ENCODE measurements around the gene TMTC4.

Gene TMTC4

DNA sequence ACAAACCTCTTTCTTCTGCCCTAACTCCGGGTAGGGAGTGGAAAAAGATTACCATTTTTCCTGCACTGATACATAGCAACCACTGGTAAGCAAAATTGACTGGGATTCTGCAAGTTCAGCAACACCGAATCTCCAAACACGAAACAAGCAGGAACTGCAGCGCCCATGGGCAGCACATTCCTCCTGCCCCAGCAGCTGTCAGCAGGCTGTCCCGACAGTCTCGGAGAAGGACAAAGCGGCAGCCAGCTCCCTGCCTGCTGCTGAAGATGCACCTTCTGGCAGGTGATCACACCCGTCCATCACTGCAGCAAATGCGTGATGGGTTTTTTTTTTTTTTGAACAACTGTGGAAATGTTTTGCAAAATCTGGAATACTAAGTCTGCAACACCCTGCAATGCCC is 6.7 kb downstream of the TMTC4 start:
- DNase-seq (ENCODE audit: low spot score): no peak

DNA sequence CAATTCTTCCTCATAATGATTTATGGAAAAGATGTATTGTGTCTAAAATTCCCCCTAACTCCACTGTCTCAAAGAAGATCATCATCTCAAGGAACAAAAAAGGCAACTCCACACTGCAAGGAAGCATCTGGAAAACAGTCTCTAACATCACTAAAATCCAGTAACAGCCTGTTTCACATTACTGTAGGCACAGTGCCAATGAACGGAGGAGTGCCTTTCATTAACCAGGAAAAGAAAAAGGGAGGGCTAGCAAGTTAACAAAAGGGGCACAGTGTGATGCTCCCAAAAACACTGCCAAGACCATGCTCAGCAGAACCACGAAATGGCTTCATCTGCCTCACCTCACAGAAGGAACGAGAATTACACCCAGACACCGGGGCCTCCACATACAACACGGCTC is 8.5 kb downstream of the TMTC4 start:
- DNase-seq (ENCODE audit: low spot score): no peak

DNA sequence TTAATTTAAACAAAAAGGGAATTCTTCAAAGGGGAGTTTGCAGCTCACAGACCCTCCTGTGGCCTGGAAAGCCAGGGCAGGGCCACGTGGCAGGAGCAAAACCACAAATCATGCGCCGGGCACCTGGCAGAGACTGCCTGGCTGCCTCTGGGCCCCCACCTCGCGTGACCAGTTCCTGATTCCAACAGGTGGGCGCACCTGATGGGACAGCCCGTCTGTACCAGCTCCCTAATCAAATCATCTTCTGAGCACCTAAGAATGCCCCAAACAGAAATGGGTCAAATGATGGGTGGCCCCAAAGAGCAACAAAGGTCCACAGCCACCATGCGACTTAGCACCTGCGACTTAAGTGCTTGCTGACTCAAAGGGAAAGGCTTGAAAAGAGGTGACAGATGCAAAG is 9.2 kb downstream of the TMTC4 start:
- DNase-seq (ENCODE audit: low spot score): no peak

DNA sequence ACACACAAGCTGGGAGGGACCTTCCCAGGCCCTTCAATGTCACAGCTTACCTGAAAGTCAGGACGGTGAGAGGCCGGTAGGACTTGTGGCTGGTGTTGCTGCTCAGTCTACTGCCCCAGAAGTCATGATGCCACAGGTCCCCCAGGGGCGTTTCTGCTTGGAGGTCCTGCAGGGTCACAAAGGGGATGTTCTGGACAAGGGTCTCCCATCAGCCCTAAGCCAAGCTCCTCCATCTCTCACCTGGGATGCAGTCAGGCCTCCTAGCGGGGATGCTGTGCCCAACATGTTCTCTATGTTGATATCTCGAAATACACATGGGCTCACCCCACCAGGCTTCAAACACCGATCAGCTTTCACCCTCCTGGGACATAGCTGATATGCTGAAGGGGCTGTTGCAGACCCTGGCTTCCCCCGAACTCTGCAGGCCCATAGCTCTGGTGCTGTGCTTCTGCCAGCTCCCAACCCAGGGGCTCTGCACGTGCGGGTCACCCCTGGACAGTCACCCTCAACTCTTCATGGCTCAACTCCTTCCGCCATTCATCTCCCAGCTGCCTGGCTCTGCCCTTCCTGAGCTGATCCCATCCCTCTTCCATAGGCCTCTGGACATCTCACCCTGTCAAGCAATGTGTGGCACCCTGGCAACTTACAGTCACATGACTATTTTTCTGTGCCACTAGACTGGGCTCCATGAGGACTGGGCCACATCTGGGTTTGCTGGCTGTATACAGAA is 10.3 kb downstream of the TMTC4 start:
- no peak for DNase-seq (ENCODE audit: low spot score)

DNA sequence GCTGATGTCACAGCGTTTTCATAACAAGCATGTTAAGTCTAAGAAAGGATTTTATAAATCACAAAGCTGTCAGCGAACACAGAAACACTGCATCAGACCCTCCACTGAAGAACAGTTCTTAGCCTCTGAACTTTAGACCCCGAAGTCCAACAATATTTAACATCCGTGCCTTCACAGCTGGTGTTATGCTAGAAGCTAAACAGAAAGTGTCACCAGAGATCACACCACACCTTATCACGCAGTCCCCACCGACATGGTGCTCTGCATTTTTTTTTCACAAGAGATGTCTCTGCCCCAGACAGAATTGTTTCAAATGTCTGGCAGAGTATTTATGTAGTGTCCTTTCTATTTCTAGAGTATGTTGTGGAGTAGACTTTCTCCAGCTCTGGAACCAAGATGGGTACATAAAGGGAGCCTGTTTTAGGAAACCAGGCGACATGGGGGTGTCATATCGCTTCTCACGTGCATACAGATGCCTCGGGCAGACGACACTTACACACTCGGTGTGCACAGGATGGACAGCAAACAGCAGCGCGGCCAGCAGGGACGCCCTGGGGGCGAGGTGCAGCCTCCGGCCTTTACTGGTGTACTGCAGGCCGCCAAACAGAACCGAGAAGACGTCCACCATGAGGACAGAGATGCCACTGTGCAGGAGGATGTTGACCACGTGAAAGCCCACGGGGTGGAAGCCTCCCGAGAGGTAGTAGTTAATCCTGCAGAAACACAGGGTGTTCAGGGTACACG is 12.0 kb downstream of the TMTC4 start:
- no peak for DNase-seq (ENCODE audit: low spot score)

DNA sequence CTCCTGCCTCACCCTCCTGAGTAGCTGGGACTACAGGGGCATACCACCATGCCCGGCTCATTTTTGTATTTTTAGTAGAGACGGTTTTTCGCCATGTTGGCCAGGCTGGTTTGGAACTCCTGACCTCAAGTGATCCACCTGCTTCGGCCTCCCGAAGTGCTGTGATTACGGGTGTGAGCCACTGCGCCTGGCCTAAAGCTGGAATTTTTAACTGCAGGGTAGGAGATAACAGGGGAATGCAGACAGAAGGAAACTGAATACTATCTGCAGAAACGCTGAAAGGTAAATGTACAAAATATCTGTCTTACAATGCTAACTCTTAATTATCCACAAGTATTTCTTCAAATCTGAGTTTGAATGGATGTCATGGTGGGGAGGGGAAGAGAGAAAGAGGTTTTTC is 13.8 kb downstream of the TMTC4 start:
- DNase-seq (ENCODE audit: low spot score): no peak

DNA sequence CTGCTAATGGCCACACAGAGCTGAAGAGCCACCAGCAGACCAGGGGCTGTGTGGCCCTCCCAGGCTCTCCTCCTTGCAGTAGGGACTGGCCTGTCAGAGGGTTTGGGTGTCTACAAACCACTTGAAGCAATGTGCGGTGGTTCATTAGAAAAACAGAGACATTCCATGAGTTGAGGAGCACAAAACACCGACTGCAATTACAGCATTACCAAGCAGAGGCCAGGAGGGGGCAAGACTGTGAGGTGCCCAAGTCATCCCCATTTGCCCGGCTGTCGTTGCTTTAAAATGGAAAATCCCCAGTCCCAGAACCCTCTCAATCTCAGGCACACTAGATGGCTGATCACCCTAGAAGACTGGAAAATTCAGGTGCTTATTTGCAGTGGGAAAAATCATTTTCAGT is 15.0 kb downstream of the TMTC4 start:
- no peak for DNase-seq (ENCODE audit: low spot score)

DNA sequence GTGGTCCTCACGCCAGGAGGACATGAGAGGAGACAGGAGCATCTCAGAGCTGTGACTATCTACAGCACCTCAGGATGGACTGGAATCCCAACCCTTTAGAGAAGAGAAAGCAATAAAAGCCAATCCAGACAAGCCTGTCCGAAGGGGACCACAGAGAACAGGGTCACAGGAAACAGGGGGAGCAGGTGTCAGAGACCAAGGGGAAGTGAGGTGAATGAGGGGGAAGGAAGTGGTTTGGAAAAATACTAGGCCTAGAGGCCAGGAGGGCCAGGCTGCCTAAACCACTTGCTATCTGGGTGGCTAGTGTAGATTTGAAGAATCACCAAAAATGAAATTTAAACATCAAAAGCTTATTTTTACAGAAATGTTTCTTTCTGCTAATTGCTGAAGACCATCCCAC is 16.2 kb downstream of the TMTC4 start:
- no peak for DNase-seq (ENCODE audit: low spot score)

DNA sequence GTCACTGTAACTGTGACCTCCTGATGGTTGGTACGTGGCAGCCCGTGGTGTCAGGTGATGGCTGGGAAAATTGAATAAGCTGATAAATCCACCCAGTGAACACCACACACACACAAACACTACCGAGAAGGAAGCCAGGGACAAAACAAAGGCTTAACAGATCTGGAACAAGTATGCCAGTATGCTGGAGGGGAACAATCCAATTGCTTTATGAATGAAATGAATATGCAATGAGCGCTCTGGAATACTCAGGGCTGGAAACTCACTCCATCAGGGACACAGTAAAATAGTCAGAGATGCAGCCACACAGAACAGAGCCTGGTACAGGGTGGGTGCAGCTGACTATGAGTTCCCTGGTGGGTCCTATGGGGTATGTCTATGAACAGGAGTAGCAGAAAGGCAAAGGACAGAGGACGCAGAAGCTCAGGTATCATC is 16.7 kb downstream of the TMTC4 start:
- no peak for DNase-seq (ENCODE audit: low spot score)

DNA sequence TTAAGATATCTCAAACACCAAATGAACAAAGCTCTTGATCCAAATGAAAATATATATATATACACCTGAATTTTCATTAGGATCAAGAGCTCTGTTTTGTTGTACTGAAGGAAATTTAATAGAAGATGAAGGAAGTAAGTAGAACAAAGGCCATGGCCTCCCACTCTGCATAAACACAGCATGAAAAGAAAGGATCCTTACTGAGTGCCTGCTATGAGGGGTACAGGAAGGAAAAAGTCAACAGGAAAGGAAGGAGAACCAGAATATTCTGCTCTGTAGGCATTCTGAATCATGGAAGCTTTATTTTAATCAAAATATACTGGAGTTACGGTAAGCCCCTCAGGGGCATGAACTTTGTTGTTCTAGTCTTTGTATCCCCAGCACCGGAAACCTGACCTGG is 22.1 kb downstream of the TMTC4 start:
- no peak for DNase-seq (ENCODE audit: low spot score)

DNA sequence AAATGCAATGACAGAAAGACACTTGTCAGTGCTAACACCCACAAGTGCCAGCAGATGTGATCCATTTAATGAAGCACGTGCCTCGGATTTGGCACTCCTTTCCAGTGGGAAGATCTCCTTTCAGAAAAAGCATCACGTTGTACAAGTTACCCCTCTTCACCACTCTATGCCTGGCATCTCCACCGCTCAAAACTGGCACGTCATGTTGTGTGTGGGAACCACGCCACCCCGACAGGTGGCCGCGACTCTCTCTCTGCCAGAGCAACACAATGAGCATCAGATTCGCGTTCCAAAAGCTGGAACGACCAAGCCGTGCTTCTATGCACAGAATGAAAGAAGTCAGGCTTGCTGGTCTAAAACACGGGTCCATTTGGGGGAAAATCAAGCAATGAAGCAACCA is 24.3 kb downstream of the TMTC4 start:
- no peak for DNase-seq (ENCODE audit: low spot score)

DNA sequence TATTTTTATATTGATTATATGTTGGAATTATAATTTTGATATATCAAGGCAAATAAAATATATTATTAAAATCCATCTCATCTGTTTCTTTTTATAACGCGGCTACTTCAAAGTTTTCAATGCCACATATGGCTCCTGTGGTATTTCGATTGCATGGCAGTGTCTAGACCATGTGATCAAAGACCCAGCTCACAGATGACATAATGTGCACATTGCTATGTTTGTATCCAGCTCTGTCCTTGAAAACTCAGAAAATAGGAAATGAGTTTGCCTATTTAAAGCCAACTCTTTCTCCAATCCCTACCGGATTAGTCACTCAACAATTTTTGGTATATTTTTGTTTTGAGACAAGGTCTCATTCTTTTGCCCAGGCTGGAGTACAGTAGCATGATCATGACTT is 26.2 kb downstream of the TMTC4 start:
- no peak for DNase-seq (ENCODE audit: low spot score)

DNA sequence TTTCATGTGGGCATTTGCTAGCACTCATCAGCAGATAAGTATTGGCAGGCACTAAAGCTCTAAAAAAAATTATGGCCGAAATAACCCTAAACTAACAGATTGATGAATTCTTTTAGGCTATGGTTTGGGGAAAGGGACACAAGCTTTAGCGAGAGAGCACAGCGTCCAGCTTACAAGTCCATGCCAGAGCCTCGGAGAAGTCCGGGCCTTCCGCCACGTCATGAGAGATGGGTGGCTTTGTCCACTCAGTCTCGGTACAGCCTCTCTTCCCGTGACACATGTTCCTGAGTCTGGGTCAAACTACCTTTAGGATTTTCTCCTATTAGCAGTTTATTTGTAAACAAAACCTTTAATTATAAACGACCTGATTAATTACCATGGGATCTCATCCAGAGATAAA is 27.7 kb downstream of the TMTC4 start:
- no peak for DNase-seq (ENCODE audit: low spot score)

DNA sequence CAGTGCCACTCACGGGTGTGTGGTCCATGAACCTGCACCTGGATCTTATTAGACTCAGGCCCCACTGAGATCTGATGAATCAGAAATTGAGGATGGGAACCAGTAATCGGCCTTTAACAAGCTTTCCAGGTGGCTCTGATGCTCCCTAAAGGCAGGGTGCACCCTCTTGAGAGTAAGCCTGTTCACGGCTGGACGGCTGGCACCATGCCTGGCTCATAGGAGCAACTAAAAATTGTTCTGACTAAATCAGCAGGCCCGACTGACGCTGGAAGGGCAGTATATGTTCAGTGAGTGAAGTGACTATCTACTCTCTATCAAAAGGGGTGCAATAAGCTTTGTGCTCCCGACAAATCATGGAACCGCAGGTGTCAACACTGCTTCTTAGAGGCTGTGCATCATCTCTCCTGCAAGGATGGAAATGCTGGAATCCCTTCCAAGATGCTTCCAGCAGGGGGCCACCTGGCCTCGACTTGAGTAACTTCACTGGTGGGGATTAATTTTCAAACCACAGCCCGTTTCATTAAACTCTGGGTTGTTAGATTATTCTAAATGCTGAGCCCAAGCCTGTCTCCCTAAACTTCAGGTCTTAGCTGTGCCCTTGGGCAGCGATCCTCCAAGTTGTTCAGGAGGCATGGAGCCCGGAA is 28.4 kb downstream of the TMTC4 start:
- DNase-seq (ENCODE audit: low spot score): no peak

DNA sequence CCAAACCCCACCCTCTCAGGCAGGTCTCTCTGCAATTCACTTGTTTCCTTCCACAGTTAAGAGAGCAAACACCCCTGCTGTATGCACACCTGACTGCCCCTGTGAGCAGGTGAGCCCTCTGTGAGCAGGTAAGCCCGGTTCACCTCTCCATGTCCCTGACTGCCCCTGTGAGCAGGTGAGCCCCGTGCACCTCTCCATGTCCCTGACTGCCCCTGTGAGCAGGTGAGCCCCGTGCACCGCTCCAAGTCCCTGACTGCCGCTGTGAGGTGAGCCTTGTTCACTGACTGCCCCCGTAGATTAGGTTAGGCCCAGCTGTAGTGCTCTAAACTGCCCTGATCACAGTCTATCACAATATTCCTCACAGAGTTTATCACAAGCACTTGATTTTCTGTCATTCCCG is 29.2 kb downstream of the TMTC4 start:
- no peak for DNase-seq (ENCODE audit: low spot score)

DNA sequence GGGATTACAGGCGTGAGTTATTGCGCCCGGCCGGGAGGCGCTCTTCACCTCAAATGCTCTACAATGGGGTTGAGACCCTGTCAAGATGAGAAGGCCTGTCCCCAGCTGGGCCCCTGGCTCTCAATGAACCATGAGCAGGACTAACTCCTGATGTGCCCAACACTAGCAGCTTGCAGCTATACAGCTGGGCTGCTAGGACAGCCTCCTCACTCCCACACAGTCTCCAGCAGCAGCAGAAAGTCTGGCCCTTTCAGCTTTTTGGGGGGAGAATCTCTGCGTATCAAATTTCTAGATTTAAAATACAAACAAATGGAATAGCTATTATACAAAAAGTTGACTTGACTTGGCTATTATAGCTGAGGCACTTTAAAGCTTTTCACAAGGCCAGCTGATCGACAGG is 30.2 kb downstream of the TMTC4 start:
- DNase-seq (ENCODE audit: low spot score): no peak

DNA sequence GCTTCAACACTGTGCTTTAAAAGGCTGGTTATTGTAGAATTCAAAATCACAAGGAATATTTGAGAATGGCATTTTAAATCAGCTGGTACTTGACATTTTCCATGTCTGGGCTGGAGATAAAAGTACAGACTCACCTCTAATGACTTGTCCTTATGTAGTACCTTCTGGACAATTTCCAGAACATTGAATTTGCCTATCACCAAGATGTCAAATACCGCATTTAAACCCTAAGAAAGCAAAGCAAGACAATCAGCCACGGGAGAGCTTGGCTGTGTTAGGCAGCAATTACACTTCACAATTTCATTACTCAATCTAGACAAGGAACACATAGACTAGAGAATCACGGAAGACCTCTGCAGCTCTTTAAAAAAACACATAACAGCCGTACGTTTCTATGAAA is 36.8 kb downstream of the TMTC4 start:
- DNase-seq (ENCODE audit: low spot score): no peak

DNA sequence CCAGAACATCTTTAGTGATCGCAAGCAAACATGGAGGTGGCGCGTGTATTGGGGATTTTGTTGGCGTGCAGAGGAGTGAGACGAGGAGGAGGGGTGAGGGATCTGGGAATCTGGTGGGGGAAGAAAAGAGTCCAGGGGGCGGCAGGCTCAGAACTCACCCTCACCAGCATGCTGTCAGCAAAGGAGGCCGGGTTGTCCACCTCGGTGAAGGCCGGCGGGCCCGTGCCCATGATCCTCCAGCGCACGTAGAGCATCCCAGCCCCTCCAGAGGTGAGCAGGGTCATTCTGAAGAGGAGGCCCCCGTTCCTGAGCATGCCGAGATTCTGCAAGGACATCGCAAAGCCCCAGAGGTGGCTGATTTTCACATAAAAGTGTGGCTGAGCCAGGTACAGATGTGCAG is 37.2 kb downstream of the TMTC4 start:
- no peak for DNase-seq (ENCODE audit: low spot score)

DNA sequence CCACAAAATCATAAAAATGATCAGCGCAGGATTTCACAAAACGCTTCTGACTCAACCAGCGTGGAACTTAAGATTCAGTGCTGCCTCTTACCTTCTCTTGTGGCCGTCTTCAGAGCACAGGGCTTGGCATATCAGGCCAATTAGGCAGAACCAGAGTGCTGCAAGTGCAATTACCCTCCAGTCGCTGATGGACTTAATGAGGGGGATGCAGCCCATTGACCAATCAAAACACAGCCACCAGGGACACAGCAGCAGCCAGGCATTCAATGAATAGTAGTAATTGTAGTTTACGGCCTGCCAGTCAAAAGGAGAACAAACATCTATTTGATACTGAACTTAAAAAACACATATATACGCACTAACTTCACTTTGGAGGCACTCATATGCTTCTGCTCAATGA is 38.2 kb downstream of the TMTC4 start:
- DNase-seq (ENCODE audit: low spot score): no peak

DNA sequence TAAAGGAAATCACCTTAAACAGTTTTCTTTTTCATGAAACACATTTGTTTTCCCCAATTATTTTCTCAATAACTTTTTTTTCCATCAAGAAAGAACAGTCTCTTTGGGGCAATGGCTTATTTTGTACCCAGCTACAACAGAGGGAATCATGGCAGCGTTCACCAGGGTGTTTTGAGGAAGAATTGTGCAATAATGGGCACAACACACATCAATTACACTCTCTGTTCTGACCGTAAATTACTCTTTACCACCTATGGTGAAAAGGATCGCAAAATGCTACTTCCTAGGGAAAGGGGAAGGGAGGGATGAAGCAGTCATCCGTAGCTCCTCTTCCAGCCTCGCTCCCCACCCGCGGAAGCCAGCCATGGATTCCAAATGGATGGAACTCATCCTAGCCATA is 38.6 kb downstream of the TMTC4 start:
- DNase-seq (ENCODE audit: low spot score): no peak

DNA sequence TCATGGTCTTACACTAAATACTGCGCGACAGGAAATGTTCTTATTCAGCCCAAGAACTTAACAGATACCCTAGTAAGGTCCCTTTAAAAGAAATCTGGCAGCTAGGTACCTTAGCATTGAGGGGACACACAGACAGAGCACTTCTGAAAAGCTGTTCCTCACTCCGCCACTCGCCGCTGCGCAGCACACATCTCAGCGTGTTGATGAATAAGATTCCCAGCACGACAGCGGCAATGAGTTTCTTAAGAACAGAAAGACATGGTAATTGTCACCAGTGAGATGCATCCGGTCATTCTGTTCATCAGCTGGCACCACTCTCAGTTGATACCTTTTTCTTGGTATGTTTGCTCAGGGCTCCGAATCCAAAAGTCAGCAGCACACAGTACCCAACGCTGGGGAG is 39.9 kb downstream of the TMTC4 start:
- DNase-seq (ENCODE audit: low spot score): no peak

DNA sequence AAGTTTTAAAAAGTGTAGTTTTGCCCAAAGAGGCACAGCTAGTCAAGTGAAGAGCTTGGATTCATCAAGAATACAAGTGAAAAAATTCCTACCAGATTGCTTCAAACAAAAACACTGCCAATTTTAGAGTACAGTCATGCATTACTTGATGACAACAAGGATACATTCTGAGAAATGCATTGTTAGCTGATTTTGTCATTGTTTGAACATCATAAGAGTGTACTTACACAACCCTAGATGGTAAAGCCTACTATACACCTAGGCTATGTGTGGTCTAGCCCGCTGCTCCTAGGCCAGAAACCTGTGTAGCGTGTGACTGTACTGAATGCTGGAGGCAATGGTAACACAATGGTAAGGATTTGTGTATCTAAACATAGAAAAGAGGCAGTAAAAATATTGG is 41.1 kb downstream of the TMTC4 start:
- DNase-seq (ENCODE audit: low spot score): no peak

DNA sequence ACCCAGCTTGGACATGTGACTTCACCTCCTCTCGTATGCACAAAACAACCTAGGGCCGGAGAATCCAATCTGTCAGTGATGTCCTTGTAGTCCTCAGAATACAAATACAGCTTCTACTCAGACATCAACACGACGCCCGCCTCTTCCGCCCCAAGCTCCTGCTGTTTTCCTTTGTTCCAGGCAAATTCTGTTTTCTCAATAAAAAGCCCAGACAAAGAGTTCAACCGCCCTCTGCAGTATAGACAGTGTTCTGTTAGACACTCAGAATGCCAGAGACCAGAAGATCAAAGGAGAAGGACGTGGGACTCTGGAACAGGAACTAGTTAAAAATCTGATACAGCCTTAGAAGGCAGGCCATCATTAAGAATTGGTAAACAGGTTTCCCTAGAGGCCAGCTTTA is 44.0 kb downstream of the TMTC4 start:
- no peak for DNase-seq (ENCODE audit: low spot score)

DNA sequence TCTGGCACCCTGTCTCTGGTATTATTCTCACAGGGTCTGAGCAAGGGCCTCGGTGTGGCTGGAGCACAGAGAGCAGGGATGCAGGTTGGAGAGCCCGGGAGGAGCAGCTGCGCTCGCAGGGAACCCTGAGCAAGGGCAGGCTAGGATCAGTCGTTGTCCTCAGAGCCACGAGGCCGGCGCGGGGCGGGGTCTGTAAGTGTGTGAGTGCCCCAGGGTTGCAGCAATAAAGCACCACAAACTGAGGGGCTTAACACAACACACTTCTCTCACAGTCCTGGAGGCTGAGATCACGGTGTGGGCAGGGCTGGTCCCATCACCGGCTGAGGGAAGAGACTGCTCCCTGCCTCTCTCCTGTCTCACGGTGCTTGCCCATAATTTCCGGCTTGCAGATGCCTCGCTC is 47.5 kb downstream of the TMTC4 start:
- DNase-seq (ENCODE audit: low spot score): no peak
